Measurements from ENCODE around the gene DUSP2.
A peak's percentile ranks its signal among the peaks of the same experiment; 100 is the strongest.

Gene DUSP2

GRCh38 chr2:96113367-96113677 lies 31.9 kb downstream of the DUSP2 start:
- DNase-seq: no peak

GRCh38 chr2:96112501-96113366 lies 32.5 kb downstream of the DUSP2 start:
- DNase-seq: no peak

DNA sequence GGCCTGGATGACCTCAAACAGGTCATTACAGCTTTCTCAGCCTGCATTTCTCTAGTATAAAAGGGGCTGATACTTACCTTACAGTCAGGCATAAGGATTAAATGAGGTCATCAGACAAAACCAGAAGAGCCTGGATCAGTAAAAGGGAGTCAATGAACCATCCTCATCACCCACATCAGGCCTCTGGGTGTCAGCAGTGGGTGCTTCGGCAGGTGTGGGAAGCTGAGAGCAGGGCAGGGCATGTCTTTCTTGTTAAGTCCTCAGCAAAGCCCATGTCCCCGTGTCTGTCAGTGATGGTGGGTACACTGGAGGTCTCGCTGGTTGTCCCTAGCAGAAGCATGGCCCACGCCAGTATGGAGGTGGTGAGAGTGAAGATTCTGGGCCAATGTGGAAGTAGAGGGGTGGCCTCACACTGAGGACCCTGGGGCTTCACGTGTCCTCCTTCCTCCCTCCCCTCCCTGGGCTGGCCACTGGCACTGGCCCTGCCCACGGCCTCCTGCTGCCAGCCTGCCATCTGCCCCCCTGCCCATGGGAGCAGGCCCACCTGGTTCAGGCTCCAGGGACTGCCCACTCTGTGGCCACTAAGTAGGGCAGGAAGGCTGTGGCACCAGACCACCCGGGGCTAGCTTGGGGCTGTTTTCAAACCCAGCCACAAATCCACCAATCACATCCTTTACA lies 33.3 kb downstream of the DUSP2 start:
- no peak for DNase-seq

DNA sequence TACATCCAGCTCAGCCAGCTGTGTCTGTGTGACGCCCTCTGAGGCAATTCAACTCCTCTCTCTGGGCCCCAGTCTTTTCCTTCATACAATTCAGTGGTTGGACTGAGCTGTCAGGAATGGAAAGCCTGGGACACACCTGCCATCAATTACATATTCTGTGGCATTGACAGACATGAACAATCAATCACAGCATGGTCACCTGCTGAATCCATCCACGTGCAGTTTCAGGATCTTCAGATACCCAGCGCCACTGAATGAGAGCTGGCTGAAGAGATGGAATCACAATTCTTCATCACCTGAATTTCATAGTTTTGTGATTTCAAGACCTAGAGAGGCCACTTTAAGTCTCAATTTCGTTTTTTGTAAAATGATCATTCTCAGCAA lies 34.0 kb downstream of the DUSP2 start:
- no peak for DNase-seq

DNA sequence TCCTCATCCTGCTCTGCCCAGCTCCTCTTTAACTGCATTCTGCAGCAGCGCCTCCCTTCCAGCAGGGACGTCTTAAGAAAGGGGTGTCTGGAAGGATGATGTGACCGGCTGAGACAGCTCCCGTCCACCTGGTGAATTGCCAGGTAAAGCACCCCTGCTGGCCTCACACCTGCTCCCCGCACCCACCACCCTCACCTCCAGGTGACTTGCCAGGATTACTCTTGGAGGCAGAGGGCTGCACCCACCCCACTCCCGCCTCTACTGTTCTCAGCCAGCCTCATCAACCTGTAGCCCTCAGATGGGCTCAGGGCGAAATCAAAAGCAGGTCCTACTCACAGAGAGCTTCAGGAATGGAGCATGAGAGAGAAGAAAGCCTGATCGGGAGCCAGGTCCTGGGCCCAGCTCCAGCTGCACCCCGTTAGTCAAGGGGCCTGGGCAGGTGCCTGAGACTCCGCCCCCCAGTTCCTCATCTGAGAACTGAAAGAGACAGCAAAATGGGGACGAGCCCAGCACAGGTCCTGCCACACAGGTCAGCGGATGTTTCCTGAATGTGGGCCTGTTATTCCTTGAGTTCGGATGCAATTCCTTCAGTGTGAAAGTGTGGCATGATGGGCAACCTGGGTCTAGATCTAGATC lies 34.5 kb downstream of the DUSP2 start:
- DNase-seq: no peak

DNA sequence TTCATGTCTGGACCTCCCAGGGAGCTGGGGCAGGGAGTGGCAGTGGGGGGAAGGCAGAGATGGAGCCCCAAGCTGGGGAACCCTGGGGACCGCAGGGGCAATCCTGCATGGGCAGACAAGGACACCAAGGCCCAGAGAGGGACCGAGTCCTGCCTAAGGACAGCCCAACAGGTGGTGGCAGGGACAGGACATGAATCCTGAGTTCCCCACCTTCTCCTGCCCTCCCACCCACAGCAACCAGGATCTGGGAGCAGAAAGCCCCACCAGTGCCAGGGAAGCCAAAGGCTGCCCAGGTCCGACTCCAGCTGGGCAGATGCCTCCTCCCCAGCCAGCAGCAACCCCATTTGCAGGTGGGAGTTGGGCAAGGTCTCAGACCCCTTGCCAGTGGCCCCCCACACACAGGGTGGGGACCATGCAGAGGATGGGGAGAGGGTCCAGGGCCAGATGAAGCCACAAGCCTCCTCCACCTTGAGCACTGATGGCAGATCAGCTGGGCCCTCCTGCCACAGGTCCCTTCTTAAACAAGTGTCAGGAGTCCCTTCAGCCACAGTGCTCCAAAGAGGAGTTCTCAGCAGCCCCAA lies 35.2 kb downstream of the DUSP2 start:
- DNase-seq: no peak

- no peak for DNase-seq
Observed at GRCh38 chr2:96109361-96109680, 35.9 kb downstream of the DUSP2 start.

DNA sequence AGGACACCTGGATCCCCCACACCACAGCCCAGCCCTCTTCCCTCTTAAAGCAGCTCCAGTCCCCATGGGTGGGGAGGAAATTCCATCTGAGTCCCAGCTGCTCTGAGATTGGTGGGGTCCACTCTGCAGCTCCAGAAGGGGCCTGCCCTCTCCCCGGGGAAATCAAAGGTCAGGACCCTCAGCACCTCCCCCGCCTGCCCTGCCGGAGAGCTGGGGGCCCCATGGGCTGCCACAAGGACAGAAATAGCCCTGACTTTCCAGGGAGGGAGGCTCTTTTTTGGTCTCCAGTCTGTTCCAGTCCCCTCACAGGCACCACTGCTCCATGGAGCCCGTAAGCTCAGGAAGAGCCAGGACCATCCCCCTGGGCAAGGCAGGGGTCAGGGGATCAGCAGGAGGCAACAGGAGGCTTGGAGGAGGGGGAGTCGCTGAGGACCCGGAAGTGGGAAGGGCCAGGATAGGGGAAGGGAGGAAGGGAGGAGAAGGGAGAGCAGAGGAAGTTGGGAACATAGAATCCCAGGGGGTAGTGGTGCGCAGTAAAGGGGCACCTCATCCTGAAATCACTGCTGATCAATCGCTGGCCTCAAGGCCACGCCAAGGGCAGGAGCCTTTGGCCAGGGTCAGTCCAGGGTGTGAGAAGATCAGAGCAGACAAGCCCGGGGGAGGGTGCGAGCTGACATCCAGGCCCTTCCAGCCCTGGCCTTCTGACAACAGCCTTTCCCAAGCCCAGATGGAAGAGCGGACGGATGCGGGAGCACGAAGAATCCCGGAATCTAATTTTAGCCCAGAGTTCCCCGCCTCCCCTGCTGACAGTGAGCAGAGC lies 36.5 kb downstream of the DUSP2 start:
- no peak for DNase-seq

GRCh38 chr2:96108151-96108540 lies 37.1 kb downstream of the DUSP2 start:
- no peak for DNase-seq

DNA sequence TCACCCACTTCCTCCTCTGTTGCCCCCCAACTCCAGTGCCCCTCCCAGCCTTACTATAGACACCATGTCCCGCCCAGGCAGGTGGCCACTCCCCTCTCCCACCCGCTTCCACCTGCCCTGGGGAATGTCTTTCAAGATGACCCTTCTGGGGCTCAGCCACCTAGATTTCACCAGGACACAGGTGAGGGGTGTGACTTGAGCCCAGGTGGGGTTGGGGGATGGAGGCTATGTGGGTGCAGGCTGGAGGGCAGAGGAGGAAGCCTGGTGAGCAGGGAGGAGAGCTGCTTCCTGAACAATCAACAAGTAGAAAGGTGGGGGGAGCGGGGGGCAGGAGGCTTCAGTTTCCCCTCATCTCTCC lies 37.6 kb downstream of the DUSP2 start:
- DNase-seq: no peak

- DNase-seq: no peak
Observed at GRCh38 chr2:96106991-96107707, 38.1 kb downstream of the DUSP2 start.

GRCh38 chr2:96105994-96106715 lies 39.1 kb downstream of the DUSP2 start:
- no peak for DNase-seq

GRCh38 chr2:96105152-96105915 lies 39.9 kb downstream of the DUSP2 start:
- no peak for DNase-seq

GRCh38 chr2:96104487-96104861 lies 40.8 kb downstream of the DUSP2 start:
- peak; percentile 4 for DNase-seq

GRCh38 chr2:96103761-96104486 lies 41.3 kb downstream of the DUSP2 start:
- no peak for DNase-seq

DNA sequence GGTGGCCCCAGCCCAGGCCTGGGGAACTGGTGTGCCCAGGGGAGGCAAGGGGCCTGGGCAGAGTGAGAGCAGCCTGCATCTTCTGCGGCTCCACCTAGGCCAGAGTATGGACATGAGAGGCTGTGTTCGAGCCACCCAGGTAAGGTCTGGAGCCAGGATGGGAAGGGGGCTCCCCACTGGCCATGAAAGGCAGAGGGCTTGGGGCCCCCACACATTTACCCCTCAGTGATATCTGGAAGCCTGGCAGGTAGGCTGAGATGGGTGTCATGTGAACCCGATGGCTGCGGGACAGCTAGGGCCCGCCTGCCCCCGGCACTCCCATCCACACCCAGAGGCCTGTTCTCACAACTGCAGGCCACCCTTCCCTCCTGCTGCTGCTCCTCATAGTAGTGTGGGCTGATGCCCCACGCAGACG lies 42.0 kb downstream of the DUSP2 start:
- DNase-seq: peak; percentile 5

- DNase-seq: peak; percentile 6
Observed at GRCh38 chr2:96102596-96103186, 42.5 kb downstream of the DUSP2 start.

- no peak for DNase-seq
Observed at GRCh38 chr2:96100893-96101304, 44.3 kb downstream of the DUSP2 start.

- no peak for DNase-seq
Observed at GRCh38 chr2:96099861-96100798, 45.1 kb downstream of the DUSP2 start.

All from activated CD4-positive, alpha-beta T cell treated with anti-CD3 and anti-CD28 coated beads for 1 hour (primary cell).